Glomerular visceral epithelial cell (primary cell): ENCODE measurements around the gene ZBED2.

Experiments
- DNase-seq: peaks from one replicate; pipeline ENCODE4 v3.0.0-alpha.2; 2016; ENCODE audit errors: extremely low spot score

The ZBED2 gene

DNA sequence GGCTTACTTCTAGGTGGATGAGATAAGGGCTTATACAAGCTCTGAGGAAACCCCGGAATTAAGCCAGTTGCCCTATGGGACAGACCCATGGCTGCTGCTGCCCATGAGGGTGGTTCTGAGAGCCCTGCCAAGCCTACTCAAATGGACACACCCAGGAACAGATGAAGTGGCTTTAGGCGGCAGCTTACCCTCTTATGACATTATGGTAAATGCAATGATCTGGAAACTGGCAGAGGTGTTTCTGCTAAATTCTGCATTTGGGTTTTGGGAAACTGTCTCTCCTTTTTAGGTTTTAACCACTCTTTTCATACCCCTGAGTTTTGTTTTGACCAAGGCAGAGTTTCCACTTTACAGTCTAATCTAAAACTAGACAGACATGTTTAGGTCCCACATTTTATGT lies 9.0 kb upstream of the ZBED2 start:
- DNase-seq, result no peak

DNA sequence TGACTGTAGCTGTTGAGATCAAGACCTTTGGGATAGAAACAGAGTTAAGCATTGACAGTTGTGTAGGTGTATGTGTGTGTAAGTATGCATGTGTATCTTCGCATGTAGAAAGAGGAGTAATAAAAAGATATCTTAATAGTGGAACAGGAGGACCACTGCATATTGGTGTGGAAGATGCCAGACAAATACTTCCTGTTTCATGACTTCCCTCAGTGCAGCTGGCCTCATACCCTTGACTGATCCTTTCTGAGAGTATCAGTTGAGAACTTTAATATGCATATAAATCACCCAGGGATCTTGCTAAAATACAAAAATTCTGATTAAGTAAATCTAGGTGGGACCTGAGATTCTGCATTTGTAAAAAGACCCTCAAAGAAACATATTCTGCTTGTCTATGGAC lies 8.5 kb upstream of the ZBED2 start:
- DNase-seq, result no peak

DNA sequence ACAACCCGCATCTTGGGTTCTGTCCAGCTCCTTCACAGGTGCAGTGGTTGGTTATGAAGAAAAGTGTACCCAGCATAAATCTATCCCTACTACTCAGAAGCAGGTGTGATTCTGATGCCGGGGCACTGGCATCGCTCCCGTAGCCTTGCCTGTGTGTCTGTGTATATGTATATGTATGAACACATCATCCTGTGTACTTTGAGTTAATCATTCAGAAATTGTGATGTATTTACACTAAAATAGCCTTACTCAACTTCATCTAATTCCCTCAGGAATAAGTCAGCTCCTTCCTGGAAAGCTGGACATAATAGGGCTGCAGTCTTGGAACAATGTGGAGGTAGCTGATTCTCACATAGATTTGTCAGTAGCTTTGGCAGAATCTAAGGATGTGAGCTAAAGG lies 6.7 kb upstream of the ZBED2 start:
- no peak for DNase-seq

DNA sequence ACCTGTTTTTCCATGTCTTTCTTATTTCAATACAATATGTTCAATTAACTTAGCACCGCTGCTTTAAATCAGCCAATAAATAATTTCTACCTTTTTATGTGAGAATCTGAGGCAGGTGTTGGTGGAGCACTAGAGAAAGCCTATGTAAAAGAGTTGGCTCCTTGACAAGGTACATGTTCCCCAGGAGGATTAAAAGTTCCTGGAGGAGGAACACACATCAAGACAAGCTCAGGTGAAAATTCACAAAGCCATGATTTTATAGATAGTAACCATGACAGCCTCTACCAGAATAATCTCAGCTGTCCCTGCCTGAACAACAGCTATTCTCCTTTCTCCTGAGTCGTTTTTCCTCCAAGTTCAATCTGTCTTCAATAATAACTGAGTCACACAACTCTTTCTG lies 3.4 kb upstream of the ZBED2 start:
- no peak for DNase-seq

DNA sequence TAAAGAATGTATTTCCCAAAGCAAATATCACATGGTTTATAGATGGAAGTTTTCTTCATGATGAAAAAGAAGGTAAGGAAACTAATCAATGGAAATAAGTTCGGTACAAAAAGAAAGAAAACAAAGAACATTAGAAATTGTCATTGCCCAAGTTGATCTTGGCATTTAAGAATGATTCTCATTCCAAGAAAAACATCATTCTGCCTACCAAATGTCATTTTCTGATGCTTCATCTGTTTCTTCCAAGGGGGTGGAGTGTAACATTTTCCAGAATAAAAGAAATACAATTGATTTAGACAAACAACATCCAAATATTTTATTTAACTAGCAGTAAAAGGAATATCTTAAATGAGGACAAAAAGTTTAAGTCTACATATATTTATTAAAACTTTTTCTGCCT lies 3.0 kb upstream of the ZBED2 start:
- no peak for DNase-seq

DNA sequence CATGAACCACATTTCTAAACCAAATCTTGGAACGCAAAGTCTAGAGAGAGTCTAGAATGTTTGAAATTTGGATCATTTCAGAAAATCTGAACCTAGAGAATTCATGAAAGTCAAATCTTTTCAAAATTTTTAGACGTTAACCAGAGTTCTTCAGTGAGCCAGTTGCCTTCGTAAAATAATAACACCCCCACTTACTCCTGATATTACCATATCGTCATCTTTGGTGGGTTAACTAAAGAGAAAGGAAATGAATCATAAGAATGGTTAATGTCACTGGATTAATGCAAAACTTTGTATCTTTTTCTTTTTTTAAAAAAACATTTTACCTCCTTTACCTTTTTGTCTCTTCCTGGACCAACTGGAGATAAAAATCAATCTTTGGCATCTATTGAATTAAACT lies 1.2 kb upstream of the ZBED2 start:
- no peak for DNase-seq

DNA sequence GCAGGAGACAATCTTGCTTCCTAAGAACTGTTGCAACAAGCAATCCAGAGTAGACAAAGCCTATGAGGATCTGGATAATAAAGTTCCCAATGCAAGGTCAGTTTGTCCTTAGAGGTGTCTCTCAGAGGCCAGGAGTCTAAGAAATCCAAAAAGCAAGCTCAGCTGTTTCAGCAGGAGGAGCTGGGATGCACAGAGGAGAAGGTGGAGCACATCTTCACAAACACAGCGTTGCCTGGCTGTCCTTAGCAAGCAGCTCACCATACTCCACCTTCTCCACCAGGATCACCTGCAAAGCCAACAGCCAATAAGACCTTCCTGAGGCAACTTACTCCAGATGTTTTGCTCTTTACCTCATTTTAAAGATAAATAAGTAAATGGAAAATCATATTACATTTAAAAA lies 365 bp downstream of the ZBED2 start:
- DNase-seq, result no peak

DNA sequence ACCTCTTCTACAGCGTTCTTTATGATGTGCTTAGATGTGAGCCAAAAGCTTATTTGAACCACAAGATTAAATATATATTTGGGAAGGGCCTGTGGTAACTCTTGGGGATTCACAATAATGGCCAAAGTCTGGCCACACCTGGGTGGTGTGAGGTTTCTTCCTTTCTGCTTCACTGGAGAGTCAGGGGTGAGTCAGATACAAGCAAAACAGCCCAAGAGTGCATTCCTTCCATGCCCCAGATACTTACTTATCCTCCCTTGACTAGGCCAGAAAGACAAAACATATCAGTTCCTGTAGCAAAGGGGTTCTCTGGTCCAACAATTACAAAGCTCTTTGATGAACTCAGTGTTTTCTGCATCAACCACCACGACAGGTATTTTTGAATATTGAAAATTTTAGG lies 941 bp downstream of the ZBED2 start:
- DNase-seq, result peak; percentile 92

DNA sequence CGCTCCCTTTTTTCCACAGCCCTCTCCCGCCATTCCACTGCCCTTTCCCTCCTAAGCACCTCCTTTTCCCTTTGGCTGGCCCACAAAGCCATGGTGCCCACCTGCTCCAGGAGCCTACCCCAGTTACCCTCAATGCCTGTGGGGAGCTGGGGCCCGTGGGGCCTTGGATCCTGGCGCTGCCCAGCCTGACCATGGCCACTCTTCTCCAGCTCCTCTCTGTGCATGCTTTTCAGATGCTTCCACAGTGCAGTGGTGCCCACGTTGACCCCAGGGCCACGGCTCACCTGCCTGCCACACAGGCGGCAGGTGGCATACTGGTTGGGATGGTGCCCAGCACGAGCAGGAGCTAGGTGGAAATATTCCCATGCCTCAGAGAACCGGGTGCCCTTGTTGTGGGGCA lies 1.5 kb downstream of the ZBED2 start:
- DNase-seq, result no peak

DNA sequence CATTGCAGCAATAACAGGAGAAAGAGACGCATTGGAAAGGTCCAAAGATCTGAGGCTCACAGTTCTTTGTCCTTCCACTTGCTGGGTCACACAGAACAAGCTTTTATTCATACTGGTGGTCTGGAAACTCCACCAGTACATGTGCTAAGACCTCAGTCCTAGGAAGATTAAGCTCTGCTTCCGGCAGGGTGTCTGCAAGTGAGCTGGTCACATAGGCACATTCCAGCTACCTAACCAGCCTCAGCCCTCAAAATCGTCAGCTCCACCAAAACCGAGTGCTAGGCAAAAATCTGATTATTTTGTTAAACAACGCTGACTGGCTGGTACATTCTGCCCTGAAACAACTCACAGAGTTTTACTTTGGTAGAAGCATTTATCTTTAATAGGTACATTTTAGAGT lies 2.2 kb downstream of the ZBED2 start:
- peak; percentile 85 for DNase-seq

DNA sequence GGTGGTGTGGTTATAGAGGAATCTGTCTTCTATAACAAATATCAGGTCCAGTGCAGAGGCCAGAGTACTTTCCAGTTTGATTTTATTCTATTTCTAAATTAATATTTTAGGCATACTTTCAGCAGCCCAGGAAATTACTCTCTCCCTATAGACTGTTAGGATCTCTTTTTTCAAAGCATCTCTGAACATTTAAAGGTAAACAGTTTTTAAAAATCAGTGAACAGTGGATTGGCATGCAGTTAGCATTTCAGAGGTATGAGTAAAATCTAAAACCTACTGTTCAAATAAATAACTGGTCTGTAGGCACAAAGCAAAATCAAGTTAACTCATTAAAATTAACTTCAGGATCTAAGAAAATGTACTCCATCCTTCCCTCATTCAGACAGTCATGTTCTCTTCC lies 3.0 kb downstream of the ZBED2 start:
- no peak for DNase-seq

DNA sequence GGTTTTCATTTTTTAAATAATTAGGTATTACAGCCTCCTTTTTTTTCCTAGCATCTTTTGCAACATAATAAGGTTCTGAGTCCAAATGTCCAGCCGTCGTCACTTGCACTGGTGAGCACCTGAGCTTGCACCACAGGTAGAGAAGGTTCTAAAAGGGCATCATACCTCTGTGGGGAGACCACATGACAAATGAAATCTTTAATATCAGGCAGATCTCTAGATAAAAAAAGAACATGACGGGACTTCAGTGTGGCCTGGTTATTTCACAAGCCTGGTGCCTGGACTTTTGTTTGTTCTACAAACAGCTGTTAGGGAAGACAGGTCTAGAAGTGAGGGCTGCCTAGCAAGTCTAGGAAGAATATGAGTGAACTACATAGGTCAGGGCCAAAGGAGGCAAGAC lies 3.6 kb downstream of the ZBED2 start:
- no peak for DNase-seq

DNA sequence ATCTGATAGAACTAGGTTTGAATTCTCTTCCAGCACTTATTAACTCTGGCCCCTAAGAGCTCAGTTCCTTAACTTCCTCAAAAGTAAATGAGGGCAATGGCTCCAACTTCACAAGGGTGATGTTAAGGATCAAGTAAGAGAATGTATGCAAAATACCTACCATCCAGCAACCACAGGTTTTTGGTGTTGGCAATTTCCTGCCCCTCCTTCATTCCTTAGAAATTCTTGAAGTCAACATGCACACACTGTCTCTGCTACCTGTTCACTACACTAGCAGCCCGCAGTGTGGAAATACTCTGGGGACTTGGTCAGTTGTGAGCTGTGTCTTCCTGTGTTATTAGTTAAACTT lies 5.0 kb downstream of the ZBED2 start:
- DNase-seq, result peak; percentile 51

DNA sequence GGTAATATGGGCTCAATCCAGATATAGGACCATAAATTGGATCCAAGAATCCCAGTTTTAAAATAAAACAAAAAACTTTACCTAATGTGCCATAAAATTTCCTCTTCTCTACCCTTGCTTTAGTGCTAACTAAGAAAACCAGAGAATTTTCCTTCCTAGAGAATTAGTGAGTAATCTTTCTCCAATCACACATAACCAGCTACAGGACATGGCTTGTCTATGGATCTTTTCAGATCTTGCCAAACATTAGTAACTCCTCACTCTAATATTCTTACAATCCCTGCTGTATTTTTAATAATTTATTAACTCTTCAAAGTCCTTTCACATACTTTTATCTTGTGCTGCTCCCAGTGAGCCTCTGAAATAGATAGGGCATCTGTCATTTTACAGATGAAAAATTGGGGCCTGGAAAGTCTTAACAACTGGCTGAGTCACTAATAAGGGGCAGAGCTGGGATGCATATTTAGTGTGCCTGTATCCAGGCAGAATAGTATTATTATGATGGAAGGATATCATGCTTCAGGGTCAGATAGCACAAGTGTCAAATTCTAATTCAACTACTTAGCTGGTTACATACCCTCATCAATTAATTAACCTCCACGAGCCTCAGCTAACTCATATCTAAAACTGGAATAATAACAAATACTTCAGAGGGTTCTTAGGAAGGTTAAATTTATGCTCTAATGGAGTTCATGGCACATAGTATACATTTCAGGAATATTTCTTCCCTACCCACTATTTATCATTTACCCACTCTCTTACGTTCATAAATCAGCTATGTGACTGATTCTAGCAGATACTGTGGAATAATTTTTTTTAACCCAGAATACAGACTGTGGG lies 5.6 kb downstream of the ZBED2 start:
- peak; percentile 28 for DNase-seq

DNA sequence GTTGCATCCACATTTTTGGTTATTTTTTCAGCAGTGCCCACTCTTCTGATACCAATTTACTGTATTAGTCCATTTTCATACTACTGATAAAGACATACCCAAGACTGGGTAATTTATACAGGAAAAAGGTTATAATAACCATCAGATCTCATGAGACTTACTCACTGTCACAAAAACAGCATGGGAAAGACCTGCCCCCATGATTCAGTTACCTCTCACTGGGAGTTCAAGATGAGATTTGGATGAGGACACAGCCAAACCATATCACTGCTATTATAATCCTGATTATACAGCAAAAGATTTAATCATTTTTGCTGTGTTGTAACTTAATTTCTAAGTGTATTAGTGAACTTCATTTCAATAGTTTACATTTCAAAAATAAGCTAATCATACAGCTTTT lies 6.6 kb downstream of the ZBED2 start:
- DNase-seq, result no peak

DNA sequence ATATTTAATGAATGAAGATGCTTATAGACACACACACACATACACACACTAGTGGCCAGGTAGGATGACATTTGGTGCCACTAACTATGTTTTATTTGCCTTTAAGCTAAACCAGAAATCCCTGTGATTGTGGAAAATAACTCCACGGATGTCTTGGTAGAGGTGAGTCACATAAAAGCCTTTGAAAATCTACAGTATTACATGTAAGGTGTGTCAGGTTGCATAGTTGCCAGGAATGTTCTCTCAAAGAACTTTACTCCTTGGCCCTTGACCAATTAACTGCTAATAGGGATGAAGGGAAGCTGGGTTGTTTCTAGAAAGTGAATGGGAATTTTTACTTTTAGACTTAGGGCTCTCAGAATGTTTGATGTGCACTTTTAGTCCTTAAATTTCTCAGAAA lies 9.9 kb downstream of the ZBED2 start:
- DNase-seq, result peak; percentile 46

DNA sequence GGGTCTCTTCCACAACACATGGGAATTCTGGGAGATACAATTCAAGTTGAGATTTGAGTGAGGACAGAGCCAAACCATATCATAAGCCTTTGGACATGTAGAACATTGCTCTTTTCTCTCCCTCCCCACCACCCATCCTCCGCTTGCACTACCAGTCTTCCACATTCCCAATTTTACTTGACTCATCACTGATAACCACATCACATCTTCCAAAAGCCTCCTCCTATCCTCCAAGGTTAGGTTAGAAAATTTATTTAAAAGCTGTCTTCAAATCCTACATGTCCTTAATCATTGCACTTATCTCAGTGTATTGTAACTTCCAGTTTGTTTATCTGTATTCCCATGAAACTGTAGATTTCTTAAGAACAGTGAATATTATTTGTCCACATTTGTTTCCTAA lies 10.4 kb downstream of the ZBED2 start:
- no peak for DNase-seq

DNA sequence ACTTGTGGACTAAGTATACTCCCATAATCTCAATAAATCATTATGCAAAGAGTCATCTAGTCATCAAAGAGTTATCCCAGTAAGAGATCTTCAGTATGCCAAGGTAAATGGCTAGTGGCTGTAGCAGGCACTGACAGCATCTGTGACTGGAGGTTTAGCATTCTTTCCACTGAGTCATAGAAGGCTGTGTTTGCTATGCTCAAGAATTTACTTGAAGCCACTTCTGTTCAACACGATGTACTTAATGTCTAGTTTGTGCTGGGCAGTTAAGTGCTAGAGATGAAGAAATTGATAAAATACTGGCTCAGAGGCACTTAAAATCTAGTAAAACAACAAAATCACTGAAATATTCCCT lies 13.0 kb downstream of the ZBED2 start:
- DNase-seq, result peak; percentile 80

DNA sequence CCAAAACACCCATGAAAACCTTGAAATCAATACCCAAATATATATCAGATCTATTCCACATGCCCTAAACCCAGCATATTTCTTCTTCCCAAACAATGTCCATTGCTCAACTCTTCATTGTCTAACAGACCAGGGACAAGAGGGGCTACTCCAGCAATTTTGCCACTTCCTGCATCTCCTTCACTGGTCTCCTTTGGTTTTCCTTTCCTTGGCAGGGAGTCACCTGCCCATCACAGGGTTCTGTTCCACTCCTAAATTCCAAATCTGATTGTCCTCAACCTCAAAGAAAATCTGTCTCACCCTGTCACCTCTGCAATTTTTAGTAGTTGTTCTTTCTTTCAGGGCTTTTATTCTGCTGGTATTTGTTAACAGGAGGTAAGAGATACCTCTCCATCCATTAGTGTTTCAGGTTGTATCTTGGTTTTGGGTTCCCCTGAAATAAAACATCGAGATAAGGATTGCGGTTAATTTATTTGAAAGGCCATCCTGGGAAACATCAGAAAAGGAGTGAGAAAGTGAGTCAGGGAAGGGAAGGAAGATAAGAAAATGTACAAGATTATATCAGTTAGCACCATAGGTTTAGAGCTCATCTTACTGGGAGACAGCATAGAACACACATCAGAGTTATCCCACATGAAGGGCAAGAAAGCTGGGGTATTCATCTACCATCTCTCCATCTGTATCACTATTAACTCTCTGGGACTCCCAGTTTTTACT lies 13.6 kb downstream of the ZBED2 start:
- no peak for DNase-seq

DNA sequence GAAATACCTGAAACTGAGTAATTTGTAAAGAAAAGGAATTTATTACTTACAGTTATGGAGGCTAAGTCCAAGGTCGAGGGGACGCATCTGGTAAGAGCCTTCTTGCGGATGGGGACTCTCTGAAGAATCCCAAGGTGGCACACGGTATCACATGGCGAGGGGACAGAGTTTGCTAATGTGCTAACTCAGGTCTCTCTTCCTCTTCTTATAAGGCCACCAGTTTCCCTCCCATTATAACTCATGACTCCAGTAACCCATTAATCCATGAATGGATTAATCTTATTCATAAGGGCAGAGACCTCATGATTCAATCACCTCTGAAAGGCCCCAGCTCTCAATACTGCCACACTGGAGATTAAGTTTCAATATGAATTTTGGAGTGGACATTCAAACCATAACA lies 15.7 kb downstream of the ZBED2 start:
- no peak for DNase-seq

DNA sequence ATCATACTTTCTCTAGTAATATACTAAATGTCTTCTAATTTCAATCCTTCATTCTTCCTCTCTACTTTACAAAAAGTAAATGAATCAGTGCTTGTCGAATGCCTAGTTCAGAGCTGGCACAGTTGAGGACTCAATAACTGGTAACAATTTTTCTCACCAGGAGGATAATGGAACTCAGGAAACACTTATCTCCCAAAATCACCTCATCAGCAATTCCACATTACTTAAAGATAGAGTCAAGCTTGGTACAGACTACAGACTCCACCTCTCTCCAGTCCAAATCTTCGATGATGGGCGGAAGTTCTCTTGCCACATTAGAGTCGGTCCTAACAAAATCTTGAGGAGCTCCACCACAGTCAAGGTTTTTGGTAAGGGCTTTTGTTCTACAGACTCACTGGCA lies 16.3 kb downstream of the ZBED2 start:
- DNase-seq, result no peak

DNA sequence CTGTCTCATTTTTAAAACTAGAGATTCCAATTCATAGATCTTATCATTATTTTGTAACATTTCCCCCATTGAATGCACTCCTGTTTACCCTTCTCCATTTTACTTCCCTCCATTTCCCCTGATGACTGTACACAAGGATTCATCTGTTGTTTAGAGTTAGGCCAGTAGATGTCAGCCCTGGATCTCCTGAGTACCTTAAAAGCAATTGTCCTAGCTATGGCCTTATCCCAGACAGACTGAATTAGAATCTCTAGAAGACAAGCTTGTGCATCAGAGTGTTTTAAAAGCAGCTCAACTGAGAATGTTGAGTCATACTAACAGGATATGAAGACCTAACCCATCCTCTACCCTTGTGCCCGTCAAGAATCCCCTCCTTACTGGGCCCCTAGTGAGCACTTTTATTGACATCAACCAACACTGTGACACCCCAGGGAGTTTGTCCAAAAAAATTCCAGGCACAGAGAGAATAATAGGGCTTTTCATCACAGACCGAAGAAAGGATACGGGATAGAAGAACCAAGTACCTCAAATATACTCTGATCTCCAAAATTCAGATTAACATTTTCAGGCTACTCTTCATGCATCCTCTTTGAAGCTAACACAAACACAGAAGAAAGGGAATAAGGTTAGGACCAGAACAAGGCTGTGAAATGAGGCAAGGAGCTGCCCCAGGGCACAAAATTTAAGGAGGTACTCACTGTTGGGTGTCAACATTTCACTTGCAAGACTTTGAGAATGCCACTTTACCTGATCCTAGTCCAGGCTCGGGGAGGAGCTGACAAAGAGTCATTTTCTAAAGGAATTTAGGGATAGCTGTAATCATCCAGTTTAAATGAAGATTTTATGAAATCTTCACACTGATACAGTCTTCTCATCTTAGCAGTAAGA lies 17.1 kb downstream of the ZBED2 start:
- peak; percentile 80 for DNase-seq

DNA sequence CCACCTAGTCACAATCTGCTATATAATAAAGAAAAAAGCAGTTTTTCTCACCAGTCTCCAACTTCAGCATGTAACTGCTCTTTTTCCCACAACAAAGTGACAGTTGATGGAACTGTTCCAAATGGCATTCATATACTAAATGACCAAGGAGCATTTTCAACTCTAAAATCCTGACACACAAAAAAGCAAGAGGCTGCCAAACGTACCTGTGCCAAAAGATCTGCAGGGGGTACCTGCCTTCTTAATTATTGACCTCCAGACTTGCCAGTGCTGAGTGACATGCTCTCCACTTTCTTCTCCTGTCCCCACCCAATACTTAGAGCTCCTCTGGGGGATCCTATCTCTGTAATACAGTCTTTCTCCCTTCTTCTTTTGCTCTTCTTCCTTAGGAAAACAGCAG lies 18.0 kb downstream of the ZBED2 start:
- no peak for DNase-seq
